COLO829 (cell line): ENCODE measurements around the gene MCOLN1.

Source experiments
- DNase-seq: peaks from one replicate; pipeline ENCODE4 v3.0.0; 2012; ENCODE audit warnings: low spot score

The MCOLN1 gene

DNA sequence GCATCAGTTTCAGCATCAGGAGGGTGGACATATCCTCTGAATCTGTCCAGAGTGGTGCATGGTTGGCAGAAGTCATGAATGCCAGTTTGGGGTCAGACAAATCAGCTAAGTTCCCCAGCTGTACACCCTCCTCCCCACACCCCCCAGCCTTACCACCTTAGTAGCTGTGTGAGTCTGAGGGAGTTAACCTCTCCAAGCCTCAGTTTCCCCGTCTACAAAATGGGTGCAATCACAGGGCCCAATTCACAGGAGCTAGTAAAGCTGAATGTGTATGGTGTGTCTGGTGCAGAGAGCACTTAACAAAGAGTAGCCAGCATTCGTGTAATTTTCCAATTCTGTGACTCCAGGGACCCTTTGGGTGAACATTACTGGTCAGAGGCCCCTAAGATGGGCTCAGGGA, 19.9 kb upstream of the MCOLN1 start:
- DNase-seq, result no peak

DNA sequence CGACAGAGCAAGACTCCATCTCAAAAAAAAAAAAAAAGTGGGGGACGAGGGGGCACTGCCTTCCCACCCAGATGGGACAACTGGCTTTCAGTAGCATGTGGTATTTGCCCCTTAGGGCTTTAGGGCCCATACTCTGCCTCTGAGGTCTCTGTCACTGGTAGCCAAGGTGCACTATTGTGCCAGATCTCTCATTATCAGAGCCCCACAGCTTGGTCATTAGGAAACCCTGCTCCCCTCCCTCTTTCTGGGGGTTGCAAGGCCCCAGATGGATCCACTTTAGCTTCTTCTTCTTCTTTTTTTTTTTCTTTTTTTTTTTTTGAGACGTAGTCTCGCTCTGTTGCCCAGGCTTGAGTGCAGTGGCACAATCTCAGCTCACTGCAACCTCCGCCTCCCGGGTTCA, 17.7 kb upstream of the MCOLN1 start:
- DNase-seq, result no peak

DNA sequence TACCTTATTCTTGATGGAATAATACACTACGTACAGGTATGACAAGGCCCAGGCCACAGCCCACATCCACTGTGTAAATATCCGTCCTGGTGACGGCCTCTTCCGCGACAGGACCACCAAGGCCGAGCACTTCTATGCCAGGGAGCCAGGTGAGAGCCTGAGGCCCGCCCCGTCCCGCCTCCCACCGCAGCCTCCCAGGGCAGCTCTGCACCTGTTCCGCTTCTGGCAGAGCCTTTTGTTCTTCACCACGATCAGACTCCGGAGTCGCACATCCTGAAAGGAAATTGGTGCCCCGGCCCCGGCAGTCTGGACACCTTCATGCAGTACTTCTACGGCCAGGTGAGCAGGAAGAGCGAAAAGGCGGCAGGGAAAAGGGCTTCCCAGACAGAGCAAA, 17.1 kb upstream of the MCOLN1 start:
- no peak for DNase-seq

DNA sequence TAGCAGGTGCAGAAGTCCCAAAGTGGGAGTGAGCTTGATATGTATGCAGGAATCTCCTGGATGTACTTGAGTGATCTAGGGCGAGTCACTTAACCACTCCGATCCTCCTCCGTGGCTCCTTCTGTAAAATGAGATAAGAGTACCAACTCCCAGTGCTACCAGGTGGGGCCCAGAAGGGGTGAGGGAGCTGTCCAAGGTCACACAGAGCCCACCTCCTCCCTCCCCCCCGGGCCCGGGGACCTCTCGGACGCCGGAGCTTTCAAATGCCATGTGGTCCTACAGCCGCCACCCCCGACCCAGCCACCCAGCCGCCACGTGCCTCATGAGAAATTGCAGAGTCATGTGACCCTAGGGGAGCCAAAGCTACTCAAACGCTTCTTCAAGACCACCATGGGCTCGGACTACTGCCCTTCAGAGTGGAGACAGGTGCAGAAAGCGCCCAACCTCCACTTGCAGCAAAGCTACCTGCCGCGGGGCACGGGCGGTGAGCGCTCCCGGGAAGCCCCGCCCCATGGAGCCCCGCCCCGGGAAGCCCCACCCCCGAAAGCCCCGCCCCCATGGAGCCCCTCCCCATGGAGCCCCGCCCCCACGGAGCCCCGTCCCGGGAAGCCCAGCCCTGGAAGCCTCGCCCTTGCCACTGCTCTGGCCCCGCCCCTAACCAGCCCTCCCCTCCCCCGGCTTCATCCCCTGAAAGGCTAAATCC, 16.6 kb upstream of the MCOLN1 start:
- peak; percentile 74 for DNase-seq

DNA sequence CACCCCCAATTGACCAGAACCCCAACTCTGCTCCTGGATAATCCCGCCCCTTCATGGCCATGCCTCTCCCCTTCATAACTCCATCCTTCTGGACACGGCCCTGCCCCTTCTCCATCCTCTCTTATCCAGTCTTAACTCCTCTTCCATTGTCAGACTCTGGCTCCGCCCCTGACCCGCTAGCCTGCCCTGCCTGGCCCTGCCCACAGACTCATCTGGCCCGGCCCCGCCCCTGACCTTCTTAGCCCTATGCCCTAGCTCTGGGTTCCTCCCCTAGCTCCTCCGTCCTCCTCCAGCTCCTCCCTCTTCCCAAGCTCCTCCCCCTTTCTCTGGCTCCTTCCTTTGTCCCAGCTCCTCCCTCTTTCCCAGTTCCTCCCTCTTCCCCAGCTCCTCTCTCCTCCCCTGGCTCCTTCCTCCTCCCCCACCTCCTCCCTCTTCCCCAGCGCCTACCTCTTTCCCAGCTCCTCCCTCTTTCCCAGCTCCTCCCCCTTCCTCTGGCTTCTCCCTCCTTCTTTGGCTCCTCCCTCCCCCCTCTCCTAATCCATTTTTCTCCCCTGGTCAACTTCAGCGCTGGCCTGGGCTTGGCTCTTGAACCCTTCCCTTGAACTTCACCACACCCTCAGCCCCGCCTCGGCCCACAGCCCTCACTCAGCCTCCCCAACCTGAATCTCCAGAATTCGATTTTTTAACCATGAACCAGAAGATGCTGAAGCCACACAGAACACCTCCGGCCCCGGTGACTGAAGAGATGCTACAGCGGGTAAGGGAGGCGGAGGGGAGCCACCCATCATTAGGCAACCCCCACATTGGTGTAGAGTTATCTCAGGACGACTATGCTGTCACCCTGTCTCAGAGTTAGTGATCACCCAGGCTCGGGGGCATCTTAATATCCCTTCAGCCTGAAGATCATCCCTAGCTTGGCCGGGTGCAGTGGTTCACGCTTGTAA, 15.8 kb upstream of the MCOLN1 start:
- DNase-seq, result peak; percentile 87

DNA sequence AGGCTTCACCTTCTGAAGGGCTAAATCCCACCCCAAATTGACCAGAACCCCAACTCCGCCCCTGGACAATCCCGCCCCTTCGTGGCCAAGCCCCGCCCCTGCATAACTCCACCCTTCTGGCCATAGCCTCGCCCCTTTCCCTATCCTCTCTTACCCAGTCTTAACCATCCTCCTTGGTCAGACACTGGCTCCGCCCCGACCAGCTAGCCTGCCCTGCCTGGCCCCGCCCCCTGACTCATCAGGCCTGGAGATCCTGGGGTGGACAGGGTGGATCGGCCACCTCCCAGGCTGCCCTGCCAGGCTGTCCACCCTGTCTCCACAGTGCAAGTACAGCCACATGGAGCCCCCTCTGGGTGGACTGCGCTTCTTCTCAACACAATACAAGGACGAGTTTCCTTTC, 14.5 kb upstream of the MCOLN1 start:
- DNase-seq, result peak; percentile 88

DNA sequence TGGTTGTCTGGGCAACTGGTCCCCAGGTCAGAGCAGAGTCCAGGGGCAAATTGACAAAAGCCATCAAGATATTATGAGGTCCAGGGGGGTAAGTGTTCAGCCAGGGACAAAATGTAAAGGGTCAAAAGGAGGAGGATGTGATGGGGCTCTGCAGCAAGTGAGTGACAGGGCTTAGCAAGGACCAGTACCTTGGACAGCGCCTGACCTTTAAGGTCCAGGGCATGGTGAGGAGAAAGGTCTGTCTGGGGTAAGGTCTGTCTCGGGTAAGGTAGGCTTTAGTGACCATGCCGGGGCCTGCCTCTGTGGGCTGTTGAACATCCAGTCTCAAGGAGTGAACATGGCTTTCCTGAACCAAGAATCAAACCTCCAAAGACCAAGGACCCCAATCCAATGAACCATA, 12.8 kb upstream of the MCOLN1 start:
- no peak for DNase-seq

DNA sequence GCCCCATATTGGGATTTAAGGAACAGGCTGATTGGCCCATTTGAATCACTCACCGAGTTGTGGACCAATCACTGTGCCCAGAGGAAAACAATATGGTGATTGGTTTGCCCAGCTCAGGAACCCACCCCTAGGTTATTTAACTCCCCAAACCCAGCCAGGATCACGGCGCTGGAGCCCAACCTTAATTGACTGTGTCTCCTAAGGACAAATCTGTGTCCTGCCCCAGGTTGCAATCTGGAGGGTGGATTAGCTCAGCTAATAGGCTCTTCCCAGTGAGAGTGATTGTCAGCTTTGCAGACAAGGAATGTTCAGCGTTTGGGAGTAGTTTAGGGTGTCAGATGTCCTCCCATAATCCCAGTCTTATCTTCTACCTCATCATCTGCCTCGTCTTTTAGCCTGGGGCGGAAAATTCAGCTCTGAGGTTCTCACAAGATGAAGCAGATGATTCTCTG, 10.0 kb upstream of the MCOLN1 start:
- no peak for DNase-seq

DNA sequence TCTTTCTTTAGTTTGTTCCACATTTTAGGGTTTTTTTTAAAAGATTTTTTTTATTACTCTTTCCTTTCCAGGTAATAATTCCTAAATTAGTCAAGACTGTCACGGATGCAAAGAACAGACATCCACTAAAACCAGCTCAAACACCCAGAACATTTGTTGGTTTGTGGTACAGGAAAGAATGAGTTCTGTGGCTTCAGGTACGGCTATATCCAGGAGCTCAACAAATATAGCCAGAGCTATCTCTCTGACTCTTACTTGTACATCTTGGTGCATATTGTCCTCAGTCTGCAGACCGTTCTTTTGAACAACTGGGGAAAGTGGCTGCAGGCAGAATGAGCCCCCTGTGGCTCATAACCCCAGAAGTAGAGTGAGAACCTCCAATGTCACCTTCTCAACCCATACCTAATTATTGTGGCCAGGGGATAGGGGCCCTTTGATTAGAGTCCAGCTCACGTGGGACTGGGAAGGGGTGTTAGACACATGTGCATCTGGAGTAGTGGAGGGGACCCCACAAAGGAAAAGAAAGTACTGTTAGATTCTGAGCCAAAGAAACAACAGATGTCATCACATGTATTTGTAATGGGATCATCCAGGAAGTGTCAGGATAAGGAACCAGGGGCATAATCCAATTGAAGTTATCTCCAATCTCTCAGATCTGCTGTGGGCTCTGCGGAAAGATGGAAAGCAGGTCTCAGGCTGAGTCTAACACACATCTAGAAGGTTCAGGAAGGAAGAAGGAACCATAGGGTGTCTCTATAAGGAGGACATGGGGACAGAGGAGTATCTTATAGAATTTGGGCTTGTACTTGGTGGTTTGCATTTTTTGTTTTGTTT, 8.4 kb upstream of the MCOLN1 start:
- no peak for DNase-seq

DNA sequence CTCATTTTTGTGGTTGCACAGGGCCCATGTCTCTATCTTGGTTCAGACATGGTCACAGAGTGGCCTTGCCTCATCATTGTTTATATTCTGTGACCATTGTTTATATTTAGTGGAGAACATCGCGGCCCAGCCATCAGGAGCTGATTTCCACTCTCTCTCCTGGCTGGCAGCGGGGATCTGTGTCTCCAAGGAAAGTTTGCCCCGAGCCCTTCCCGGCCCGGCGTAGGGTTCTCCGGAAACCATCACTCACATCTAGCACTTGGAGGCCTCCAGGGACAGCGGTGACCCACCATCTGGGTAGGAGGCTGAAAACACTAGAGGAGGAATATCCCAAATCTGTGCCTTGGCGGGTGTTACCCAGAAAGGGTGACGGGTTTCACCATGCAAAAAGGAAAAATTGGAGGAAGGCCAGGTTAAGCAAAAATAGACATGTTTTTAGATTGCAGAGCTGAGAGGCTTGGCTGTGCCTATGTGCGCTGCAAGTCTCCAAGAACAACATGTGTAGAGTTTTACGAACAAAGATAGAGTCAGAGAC, 7.2 kb upstream of the MCOLN1 start:
- no peak for DNase-seq

DNA sequence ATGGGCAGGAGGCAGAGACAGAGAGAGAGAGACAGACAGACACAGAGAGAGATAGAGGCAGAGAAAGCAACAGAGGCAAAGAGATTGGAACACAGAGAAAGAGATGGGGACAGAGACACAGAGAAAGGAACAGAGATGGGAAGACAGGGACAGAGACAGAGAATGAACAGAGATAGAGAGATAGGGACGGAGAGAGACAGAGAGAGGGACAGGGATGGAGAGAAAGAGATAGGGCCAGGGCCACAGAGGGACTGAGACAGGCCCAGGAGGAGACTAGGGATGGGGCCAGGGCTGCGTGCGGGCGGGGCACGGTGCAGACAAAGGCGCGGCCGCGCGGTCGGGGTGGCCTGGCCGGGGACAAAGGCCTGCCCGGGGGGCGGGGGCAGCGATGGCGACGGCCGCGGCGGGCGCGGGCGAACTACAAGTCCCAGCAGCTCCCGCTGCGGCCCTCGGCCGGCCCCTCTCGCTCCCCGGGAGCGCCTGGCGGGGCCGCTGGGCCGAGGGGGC, 6.7 kb upstream of the MCOLN1 start, which contains the start of gene ZNF358:
Gene ZNF358 (plus strand): TSS at position 459 of the 507 bp plus-strand sequence. CDS start 3,140 bp downstream, outside the sequence.
- peak; percentile 60 for DNase-seq

DNA sequence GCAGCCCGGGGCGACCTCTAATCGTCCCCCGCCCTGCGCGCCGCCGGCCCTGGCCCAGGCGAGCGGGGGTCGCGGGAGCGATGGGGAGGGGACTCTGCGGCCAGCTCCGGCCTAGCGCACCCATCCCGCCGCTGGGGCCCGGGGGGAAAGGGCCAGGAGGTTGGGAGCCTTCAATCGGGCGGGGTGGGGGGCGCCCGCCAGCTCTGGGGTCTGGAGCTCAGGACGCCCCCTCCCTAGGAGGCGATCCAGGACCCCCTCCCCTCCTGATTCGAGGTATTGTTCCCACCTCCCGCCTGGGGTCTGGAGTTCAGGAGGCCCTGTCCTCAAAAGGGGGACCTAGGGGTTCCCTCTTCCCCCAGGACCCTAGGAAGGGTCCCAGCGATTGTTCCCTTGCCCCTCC, 6.1 kb upstream of the MCOLN1 start:
- DNase-seq, result no peak

DNA sequence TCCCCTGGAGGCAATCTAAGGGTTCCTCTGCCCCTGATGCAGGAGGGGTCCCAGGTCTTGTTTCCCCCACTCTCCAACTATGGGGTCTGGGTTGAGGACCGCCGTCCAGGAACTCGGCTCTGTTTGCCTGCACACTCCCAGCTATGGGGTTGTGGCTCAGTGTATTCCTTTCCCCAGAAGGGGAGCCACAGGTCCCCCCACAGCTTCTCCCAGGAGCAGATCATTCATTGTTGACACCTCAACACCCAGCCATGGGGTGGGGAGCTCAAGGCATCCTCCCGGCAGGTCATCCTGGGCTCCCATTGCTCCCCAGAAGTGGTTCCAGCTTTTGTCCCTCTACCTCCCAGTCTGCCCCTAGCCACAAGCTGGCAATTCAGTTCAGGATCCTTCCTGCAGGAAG, 5.5 kb upstream of the MCOLN1 start:
- DNase-seq, result no peak

DNA sequence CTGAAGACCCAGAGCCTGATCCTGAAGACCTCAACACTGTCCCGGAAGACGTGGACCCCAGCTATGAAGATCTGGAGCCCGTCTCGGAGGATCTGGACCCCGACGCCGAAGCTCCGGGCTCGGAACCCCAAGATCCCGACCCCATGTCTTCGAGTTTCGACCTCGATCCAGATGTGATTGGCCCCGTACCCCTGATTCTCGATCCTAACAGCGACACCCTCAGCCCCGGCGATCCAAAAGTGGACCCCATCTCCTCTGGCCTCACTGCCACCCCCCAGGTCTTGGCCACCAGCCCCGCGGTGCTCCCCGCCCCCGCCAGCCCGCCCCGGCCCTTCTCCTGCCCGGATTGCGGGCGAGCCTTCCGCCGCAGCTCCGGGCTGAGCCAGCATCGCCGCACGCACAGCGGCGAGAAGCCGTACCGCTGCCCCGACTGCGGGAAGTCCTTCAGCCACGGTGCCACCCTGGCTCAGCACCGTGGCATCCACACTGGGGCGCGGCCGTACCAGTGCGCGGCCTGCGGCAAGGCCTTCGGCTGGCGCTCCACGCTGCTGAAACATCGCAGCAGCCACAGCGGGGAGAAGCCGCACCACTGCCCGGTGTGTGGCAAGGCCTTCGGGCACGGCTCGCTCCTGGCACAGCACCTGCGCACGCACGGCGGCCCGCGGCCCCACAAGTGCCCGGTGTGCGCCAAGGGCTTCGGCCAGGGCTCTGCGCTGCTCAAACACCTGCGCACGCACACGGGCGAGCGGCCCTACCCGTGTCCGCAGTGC, 2.9 kb upstream of the MCOLN1 start:
- no peak for DNase-seq

DNA sequence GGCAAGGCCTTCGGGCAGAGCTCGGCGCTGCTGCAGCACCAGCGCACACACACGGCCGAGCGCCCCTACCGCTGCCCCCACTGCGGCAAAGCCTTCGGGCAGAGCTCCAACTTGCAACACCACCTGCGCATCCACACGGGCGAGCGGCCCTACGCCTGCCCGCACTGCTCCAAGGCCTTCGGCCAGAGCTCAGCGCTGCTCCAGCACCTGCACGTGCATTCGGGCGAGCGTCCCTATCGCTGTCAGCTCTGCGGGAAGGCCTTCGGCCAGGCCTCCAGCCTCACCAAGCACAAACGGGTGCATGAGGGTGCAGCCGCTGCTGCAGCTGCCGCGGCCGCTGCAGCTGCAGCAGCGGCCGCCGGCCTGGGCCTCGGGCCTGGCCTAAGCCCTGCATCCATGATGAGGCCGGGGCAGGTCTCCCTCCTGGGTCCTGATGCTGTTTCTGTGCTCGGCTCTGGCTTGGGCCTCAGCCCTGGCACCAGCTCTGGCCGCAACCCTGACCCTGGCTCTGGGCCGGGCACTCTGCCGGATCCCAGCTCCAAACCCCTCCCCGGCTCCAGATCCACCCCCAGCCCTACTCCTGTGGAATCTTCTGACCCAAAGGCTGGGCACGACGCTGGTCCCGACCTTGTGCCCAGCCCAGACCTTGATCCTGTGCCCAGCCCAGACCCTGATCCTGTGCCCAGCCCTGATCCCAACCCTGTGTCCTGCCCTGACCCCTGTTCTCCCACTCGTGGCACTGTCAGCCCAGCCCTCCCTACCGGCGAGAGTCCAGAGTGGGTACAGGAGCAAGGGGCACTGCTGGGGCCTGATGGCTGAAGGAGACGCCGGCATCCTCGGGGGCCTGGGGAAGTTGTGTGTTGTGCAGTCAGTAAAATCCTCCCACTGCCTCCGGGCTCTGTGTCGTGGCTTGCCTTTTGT, 2.0 kb upstream of the MCOLN1 start:
- DNase-seq, result no peak

DNA sequence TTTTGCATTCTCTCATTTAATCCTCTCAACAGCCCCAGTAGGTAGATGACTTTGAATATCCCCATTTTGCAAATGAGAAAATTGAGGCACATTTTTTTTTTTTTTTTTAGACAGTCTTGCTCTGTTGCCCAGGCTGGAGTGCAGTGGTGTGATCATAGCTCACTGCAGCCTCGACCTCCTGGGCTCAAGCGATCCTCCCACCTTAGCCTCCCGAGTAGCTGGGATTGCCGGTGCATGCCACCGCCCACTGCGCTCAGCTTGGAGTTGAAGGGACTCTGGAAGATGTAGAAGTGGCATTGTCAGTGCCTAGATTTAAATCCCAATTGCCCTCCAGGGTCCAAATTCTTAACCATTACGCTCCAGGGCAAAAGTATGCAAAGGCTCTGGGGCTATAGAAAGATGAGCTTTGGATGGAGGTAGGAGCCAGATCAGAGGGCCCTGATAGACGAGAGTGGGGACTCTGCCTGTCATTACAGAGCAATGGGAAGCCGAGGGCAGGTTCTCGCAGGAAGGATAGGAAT, 813 bp upstream of the MCOLN1 start:
- DNase-seq, result no peak

DNA sequence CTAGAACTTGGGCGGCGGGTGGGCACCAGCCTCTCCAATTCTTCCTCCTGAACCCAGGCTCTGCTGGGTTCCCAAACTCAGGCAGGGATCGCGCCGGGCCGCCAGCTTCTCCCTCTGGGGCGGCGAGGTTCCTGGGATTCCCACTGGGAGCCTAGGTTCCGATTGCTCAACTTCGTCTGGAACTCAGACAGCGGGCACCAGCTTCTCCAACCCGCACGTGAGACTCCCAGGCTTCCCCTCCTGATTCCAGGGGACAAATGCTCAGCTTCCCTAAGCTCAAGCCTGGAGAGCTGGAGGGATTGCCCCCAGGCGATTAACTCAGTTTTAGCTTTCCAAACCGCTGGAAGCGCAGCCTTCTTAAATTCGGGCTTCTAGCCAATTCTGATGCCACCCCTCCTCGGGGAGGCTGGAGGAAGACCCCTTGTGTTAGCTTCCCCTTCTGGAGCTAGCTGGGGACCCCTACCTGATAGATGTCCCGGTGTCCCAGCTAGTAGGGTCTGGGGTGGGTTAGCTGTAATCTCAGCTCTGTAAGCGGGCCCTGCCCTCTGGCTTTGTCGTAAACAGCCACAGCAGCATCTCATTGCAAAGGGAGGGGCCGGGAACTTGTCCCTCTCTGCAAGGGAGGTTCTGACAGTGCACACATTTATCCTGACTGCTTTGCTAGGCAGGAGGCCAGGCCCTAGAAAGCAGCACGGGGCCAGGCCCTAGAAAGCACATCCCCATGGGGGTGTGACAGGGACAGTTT, 671 bp downstream of the MCOLN1 start:
- no peak for DNase-seq

DNA sequence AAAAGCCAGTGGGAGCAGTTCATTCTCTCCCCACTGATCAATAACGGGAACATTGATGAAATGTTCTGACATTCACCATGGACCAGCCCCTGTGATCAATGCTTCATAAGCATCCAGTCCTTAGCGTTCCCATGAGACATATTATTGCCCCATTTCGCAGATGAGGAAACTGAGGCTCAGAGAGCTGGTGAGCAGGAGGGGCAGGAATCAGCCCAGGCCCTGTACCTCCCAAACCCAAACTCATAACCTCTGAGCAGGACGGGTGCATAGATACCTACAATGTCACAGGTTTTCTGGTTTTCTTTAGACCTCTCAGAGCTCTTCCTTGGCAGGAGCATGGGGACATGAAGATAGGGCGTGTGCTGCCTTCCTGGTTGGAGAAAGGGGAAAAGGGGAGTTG, 2.1 kb downstream of the MCOLN1 start:
- DNase-seq, result no peak
